Measurements from ENCODE around the gene LMOD3.

DNA sequence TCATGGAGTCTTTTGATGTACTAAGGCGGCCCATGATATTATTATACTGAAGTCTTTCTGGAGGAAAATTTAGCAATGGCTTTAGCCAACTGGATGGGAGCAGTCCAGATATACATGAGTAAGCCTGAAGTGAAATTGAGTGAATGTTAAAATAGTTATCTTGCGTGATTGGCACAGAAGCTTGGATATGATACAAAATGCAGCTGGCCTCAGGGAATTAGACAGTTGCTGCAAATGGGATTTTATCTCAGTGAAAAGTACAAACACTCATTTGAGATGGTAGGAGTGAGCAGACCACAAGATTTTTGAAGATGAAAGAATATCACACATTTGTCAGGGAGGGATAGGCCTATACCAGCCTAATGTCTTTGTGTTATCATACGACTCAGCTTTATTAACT lies 8.9 kb downstream of the LMOD3 start:
- TF ChIP-seq ZNF589 (CRISPR knock-in tag; IDR thresholded peaks at IDR 0.05; ENCODE audit: low read depth) (no peak), EZH2 (IDR thresholded peaks at IDR 0.05; ENCODE audit: borderline replicate concordance, low read depth, low read length) (no peak), TAF1 (IDR thresholded peaks at IDR 0.05; ENCODE audit: control insufficient read depth, extremely low read depth, insufficient read depth, low read length, severe bottlenecking) (no peak), POLR2AphosphoS5 (IDR thresholded peaks at IDR 0.05; ENCODE audit: control insufficient read depth, insufficient read depth, low read depth, low read length) (no peak), KLF16 (IDR thresholded peaks at IDR 0.05) (no peak), NR2F6 (CRISPR knock-in tag; IDR thresholded peaks at IDR 0.05) (no peak), ZNF780A (CRISPR knock-in tag; IDR thresholded peaks at IDR 0.05) (no peak), ZNF124 (CRISPR knock-in tag; IDR thresholded peaks at IDR 0.05) (no peak)

Measured in K562 (cell line).